Right ventricle myocardium inferior (tissue), 1 donor: Measurements from ENCODE around the gene DHRS4L2. TPM values are rescaled to one million over a fixed set of nuclear protein-coding genes. Genes with fewer than 3 reads are reported as not detected.
"Not testable (repeated sequence)": the region's sequence is repeated elsewhere in the genome, so short reads cannot be mapped to it uniquely, and the experiment has no call there.

Source experiments
- ATAC-seq: fragments of 200-7000 bp; cut with Tn5 transposase; one replicate; pipeline ENCODE4 v1.9.1; 2020; ENCODE audit warnings: mild to moderate bottlenecking, moderate library complexity
- DNase-seq: peaks from one replicate; pipeline ENCODE4 v3.0.0; 2021; ENCODE audit errors: missing footprints
- intact Hi-C: fragments of 100-400 bp; cut with DNase I; formaldehyde crosslinking; loops from one replicate; pipeline ENCODE4 v1.11.0; 2022
- total RNA-seq: library from RNA; stranded (reverse); fragmentation: NEBNext Ultra II Directional; extraction: Animal tissue kit (Norgen Biotek cat#: 25700); gene quantifications from one replicate; pipeline ENCODE4 v1.2.1, GENCODE V29; 2021
- donor health status: DM: no; HTN: yes; CAD: no; lungs with severe emphysema.

DHRS4L2 gene
- total RNA-seq, 1 donor from 2014 or later, result 16.3 TPM

DNA sequence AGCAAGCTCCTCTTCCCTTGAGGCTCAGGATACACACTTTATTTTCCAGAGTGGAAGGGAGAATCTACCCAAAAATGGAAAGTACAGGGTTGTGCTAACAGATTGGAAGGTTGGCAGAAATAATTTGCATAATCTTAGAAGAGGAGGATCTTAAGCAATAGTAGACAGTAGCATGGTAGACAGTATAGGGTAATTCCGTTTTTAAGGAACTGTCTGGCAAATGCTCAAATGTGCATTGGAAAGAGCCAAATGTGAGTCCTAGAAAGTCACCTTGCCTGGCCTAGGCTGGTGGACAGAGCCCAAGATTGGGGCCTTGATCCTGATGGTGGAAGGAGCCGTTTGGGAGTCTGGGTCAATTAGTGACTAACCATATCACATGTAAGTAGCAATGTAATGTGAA, 50.0 kb downstream of the DHRS4L2 start:
- intact Hi-C loops, result loop anchor here (5.0 kb wide), 1 partner anchor 51 kb away; the partner anchor contains the start of gene DHRS4L2

DNA sequence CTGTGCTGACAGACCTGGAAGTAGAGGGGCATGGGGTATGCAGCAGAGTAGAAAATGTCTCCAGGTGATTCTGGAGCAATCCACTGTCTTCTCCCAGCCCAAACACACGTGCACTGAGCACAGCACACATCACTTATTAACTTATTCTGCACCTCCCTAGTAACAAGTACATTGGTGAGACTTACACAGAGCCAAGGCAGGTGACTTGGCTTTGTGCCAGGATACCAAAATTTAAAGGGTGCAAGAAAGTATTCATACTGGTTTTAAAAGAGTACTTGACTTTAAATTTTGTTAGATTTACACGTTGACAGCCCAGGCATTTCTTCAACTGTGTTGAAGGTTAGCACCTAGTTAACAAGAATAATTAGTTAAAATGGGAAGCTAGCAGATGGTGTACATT, 52.0 kb downstream of the DHRS4L2 start:
- ATAC-seq, result no peak

More for the DNA sequence above, 50.0 kb downstream of the DHRS4L2 start:
- ATAC-seq (no peak), DNase-seq (no peak)

DNA sequence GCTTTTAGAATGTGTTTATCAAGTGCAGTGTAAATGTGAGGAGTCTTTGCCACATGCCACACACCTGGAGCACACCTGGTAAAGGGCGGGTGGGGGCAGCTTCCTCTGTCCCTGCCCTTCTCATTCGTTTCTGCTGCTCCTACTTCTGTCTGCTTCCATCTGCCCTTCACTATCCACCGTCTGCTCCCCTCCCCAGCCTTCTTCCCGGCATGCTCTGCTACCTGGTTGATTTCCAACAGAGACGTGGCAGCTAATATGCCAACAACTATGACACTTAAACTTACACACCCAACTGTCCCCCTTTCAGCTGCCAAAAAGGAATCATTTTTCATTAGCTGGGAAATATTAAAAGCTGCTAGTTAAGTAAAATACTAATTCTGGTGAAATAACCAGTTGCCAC, 54.0 kb downstream of the DHRS4L2 start:
- DNase-seq (no peak), ATAC-seq (peak; percentile 26)
- intact Hi-C loops, result no loop called here

More for the DNA sequence above, 52.0 kb downstream of the DHRS4L2 start:
- intact Hi-C loops, result no loop called here
- DNase-seq, result no peak

DNA sequence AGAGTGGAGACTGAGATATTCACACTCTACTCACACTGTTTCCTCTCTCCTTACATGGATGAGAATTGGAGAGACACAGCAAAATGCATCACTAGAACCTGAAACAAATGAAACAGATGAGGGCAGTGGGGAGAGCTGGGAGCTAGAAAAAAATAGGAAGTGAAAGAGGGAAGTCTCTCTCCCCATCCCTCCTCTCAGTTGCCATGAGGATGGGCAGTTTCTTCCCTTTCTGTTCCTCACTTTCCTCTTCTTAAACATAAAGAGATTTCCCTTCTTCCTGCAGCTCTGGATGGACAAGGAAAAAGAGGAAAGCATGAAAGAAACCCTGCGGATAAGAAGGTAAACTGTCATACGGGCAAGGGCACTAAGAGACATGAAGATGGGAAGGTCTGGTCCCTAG, 60.3 kb downstream of the DHRS4L2 start:
- DNase-seq, intact Hi-C loops, ATAC-seq: not testable (repeated sequence)

DNA sequence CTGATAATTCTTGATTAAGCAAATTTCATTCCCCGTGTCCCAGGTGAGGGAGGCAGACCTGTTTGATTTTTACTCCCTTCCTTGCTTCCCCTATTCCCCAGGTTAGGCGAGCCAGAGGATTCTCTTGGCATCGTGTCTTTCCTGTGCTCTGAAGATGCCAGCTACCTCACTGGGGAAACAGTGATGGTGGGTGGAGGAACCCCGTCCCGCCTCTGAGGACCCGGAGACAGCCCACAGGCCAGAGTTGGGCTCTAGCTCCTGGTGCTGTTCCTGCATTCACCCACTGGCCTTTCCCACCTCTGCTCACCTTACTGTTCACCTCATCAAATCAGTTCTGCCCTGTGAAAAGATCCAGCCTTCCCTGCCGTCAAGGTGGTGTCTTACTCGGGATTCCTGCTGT, 62.0 kb downstream of the DHRS4L2 start:
- DNase-seq, intact Hi-C loops, ATAC-seq: not testable (repeated sequence)

DNA sequence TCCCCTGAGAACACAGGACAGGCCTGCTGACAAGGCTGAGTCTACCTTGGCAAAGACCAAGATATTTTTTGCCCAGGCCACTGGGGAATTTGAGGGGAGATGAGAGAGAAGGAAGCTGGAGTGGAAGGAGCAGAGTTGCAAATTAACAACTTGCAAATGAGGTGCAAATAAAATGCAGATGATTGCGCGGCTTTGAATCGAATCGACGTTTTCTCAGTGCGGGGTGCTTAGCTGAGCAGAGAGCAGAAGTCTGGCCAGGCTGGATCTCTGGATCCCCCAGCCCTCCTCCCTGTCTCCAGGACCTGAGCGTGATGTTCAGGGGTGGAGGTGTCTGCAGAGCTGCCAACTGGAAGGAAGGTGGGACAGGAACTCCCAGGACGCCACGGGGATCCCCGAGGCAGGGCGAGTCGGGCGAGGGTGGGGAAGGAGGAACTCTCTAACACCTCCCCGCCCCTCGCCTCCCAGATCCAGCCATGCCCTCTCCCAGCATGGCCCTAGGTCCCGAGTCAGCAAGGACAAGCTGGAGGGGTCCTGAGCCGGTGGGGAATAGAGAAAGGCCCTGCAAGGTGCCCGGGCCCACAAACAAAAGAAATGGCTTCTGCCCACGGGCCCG, 62.6 kb downstream of the DHRS4L2 start:
- intact Hi-C loops, result no loop called here
- DNase-seq, result no peak
- no peak for ATAC-seq

DNA sequence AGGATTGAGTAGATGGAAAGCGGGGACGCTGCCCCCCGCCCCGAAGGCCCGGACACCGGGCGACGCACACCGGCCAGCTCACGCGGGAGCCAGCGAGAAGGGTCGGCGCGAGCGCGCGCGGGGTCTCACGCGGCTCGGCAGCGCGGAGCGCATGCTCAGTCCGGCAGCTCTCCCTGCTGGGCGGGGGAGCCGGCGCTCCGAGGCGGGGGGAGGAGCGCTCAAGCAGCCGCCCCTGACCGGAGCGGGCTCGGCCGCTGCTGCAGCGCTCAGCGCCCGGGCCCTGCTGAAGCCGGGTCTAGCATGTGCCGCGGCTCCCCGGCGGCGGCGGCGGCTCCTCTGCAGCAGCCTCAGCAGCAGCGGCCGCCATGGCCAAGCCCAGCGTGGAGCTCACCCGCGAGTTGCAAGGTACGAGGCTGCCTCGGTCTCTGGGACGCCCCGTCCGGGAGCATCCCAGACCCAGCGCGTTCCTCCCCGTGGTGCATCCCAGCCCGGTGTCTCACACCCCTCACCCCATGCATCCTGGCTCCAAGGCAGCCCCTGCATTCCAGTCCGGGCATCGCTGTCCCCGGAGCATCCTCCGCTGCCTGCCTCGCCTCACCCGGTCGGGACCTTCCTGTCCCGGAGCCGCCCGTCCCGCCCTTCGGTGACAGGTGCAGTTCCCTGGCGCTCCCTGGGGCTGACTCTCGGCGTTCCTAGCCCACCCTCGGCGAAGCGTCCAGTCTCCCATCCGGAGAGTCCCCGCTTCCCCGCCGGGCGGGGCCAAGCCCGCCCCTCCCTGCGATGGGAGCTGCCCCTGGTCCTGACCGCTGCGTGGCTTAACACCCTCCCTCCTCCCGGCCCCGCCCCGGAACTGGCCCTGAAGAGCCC, 63.3 kb downstream of the DHRS4L2 start, which contains the start of gene CARMIL3:
Gene CARMIL3, plus strand, starts transcription at position 221 of the 867 bp plus-strand sequence. Its CDS starts 145 bp downstream, at position 366.
- intact Hi-C loops, result no loop called here
- peak; percentile 90 for ATAC-seq
- DNase-seq, result peak; percentile 82

DNA sequence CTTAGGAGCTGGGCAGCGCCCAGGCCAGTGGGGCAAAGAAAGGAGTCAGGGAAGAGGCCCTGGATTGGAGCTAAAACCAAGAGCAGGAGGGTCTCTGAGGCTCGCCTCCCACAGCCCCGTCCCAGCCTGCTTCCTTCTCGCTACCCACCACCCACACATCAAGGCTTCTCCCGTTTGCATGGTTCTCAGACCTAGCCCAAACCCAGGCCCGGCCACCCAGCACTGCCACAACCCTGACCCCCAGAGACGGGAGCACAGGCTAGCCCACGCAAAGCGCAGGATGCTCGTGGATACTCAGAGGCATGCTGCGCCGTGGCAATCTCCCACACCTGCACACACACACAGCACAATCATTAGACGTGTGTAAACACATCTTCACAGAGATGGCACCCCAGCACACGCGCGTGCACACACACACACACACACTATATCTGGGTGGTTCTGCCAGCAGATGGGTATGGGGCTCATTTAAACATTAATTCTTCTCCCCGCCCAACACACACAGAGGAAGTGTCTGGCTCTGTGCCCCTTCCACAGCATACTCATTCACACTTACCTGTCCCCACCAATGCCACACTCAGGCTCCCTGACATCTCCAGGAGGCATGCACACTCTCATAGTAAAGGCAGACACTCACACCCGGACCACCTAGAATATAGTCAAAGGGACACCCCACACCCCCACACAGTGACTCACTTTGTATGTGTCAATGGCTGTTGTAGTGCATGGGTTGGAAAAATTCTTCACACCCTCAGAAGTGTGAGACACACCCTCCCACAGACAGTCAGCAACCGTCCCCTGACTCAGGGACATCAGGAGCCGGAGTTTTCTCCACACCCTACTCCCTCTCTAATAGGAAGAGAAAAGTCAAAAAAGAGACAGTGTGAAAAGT, 64.2 kb downstream of the DHRS4L2 start:
- no peak for ATAC-seq
- DNase-seq, result no peak
- intact Hi-C loops, result no loop called here

DNA sequence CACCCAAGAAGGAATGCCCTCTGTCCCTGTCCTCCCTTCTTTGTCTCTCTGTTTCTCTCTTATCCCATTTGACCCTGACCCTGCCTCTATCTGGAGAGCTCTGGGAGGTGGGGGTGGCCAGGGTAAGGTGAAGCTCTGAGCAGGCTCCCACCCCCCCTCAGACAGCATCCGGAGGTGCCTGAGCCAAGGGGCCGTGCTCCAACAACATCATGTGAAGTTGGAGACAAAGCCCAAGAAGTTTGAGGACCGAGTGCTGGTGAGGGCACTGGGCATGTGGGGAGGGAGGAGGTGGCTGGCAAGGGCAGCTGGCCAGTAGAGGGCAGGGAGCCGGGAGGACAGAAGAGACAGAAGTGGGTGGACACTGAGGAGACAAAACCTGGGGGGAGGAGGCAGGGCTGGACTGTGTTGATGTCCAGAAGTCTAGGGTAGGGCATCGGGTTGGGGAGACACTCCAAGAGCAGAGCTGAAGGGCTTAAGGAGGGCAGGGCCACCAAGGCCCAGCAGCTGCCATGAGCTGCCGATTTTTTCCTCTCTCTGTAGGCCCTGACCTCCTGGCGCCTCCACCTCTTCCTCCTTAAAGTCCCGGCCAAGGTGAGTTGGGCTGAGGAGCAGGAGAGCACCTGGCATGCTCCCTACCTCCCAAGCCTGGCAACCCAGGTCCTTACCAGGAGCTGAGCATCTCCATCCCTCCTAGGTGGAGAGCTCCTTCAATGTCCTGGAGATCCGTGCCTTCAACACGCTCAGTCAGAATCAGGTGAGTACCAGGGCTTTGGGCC, 65.0 kb downstream of the DHRS4L2 start:
- intact Hi-C loops, result no loop called here
- ATAC-seq, result no peak
- no peak for DNase-seq

DNA sequence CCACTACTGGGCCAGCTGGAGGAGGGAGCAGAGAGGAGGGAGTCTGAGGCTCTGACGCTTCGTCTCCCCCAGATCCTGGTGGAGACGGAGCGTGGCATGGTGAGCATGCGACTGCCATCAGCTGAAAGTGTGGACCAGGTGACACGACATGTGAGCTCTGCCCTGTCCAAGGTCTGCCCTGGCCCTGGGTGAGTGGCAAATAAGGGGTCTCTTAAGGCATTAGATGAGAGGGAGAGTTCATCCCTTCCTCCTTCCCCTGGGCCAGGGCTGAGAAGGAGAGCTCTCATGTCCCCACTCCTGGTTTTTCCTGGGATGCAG, 65.6 kb downstream of the DHRS4L2 start:
- DNase-seq (no peak), ATAC-seq (no peak)
- intact Hi-C loops, result no loop called here

DNA sequence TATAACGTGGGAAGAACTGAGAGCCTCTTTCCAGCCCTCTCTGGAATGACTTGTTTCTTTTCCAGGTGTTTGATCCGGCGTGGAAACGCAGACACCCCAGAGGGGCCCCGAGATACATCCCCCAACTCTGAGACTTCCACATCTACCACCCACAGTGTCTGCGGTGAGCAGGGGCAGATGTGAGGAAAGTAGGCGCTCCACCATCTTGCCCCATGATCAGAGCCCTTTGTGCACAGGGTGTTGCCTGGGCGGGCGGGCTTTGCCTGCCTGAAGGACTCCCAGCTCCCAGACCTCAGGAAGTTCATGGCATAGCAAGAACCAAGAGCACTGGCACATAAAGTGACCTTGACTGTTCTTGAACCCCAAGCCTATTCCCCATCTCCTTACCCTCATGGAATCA, 65.9 kb downstream of the DHRS4L2 start:
- ATAC-seq, result no peak
- intact Hi-C loops, result loop anchor here (5.0 kb wide), 1 partner anchor 53 kb away; no protein-coding TSS in a partner anchor
- no peak for DNase-seq

Other genes starting within 250 kb of the DHRS4L2 start
- gene DHRS4, start 35.2 kb upstream of the DHRS4L2 start, total RNA-seq, result 29.7 TPM
- gene CARMIL3, start 63.1 kb downstream of the DHRS4L2 start, total RNA-seq, result 0.08 TPM
- gene CPNE6, start 82.6 kb downstream of the DHRS4L2 start, total RNA-seq, result not detected
- 4.3 TPM for gene PCK2, start 105.4 kb downstream of the DHRS4L2 start, total RNA-seq
- gene DCAF11, start 125.8 kb downstream of the DHRS4L2 start, total RNA-seq, result 84.7 TPM
- gene NRL, start 126.0 kb downstream of the DHRS4L2 start, total RNA-seq, result 1.8 TPM
- gene FITM1, start 141.7 kb downstream of the DHRS4L2 start, total RNA-seq, result 129 TPM
- gene PSME1, start 147.3 kb downstream of the DHRS4L2 start, total RNA-seq, result 140 TPM
- 14.6 TPM for gene EMC9, start 152.7 kb downstream of the DHRS4L2 start, total RNA-seq
- 109 TPM for gene PSME2, start 157.7 kb downstream of the DHRS4L2 start, total RNA-seq
- 33.4 TPM for gene RNF31, start 158.6 kb downstream of the DHRS4L2 start, total RNA-seq
- 30.5 TPM for gene IRF9, start 172.3 kb downstream of the DHRS4L2 start, total RNA-seq
- 2.4 TPM for gene REC8, start 183.2 kb downstream of the DHRS4L2 start, total RNA-seq
- gene IPO4, start 199.9 kb downstream of the DHRS4L2 start, total RNA-seq, result 10.5 TPM
- gene TM9SF1, start 206.5 kb downstream of the DHRS4L2 start, total RNA-seq, result 23.2 TPM
- 0.43 TPM for gene TSSK4, start 216.8 kb downstream of the DHRS4L2 start, total RNA-seq
- 28.5 TPM for gene CHMP4A, start 224.6 kb downstream of the DHRS4L2 start, total RNA-seq
- 17.0 TPM for gene MDP1, start 227.1 kb downstream of the DHRS4L2 start, total RNA-seq
- 218 TPM for gene NEDD8, start 243.4 kb downstream of the DHRS4L2 start, total RNA-seq
- 29.1 TPM for gene GMPR2, start 244.0 kb downstream of the DHRS4L2 start, total RNA-seq